HG03432 (cell line): ENCODE results near the gene CTNNB1.
A peak's percentile ranks its signal among the peaks of the same experiment; 100 is the strongest.

Experiments
- ATAC-seq: cut with Tn5 transposase; IDR thresholded peaks from one replicate; pipeline ENCODE4 v1.9.1; 2021; ENCODE audit warnings: mild to moderate bottlenecking, moderate library complexity; ENCODE audit not compliant: unreplicated experiment

Gene CTNNB1

DNA sequence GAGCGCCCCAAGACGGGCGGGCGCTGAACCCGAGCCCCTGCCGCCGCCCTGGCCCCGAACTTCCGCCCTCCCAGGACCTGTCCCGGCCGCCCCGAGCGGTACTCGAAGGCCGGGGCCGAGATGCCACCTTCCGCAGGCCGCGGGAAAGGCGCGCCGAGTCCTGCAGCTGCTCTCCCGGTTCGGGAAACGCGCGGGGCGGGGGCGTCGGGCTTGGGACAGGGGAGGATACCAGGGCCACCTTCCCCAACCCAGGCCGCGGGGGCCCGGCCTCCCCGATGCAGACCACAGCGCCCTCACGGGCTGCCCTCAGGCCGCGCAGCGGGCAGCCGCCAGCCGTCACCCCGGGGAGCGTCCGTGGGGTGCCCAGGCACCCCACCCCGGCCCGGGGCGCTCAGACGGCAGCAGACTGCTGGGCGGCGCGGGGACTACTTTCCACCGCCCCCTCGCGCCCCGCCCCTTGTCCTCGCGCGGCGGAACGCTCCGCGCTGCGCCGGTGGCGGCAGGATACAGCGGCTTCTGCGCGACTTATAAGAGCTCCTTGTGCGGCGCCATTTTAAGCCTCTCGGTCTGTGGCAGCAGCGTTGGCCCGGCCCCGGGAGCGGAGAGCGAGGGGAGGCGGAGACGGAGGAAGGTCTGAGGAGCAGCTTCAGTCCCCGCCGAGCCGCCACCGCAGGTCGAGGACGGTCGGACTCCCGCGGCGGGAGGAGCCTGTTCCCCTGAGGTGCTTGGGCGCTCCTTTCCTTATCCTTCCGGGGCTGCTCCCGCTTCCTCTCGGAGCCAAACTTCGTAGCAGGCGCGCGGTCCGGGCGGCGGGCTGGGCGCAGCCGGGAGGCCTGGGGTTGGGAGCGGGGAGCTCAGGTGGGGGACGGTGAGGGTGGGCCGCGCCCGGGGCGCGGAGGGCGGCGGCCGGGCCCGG is at the start of gene CTNNB1:
CTNNB1 (plus strand) TSS at position 556 of the 916 bp plus-strand sequence. CDS start 24,564 bp downstream, outside the sequence.
- ATAC-seq, result peak; percentile 79

DNA sequence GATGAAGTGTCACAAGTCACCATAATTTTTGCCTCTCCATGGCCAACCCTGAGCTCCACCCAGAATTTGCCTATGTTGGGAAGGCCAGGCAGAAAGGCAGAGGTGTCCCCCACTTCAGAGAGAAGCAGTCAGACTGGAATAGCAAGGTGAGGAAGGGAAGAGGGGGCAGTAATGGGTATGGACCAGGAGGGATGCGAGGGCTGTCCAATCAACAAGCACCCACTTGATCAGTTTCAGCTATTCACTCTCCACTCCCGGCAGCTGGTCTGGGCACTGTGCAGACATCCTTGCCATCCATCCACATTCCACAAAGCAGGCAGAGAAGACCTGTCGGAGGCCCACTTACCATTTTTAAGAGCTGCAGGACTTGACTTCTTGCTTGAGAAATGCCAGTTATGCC is 43.5 kb upstream of the CTNNB1 start:
- no peak for ATAC-seq

DNA sequence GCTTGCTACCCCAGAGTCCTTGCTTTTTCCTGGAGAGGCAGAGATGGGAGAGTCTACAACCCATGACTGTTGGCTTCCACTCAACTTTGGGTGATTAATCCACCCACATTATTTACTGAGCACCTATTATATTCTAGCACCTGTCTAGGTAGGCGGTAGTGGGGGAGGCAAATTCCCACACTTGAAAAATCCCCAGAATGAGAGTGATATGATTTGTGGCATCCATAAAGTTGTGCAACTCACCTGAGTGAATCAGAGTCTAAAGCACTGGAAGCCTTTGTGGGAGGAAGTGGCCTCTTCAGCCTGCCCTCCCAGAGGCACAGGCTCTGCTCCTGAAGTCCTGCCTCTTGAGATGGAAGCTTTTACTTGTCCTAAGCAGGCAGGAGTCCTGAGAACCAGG is 40.4 kb upstream of the CTNNB1 start:
- ATAC-seq, result no peak

DNA sequence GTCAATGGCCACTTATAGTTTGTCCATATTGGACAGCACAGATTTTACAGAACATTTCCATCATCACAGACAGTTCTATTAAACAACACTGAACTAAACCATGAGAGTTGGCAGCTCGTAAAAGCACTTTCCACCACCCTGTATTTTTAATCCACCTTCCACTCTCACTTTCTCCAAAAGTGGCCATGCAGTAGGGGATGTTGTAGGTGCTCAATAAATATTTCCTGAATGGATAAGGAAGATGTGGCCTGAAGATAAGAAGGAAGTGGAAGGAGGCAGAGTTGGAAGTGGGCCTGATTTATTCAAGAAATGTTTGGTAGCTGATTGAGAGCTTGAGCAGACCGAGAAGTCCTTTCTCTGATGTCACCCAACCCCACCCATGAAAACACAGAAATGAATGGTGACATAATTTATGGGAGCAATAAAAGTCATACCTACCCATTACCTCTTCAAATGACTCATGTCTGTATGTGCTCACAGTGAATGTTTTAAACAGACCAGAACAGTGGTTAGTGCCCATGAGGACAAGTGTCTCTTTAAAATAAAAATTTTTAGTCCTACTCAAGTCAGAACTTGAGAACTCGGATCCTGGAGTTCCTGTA is 39.6 kb upstream of the CTNNB1 start:
- no peak for ATAC-seq

DNA sequence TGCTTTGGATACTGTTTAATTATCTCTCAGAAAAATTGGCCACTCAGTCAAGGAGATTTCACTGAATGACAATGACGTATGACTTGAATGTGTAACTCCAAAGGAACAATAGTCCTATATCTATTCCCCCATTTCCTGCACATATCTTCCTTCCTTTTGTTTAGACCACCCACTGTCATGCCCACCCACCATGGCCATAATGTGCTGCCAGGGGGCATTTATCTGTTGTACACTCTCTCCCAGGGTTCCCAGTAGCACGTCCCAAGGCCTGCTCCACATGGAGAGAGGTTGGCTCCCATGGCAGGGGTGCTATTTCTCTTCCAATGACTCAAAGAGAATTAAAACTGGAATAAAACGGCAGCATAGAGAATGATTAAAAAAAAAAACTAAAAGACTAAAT is 36.8 kb upstream of the CTNNB1 start:
- no peak for ATAC-seq

DNA sequence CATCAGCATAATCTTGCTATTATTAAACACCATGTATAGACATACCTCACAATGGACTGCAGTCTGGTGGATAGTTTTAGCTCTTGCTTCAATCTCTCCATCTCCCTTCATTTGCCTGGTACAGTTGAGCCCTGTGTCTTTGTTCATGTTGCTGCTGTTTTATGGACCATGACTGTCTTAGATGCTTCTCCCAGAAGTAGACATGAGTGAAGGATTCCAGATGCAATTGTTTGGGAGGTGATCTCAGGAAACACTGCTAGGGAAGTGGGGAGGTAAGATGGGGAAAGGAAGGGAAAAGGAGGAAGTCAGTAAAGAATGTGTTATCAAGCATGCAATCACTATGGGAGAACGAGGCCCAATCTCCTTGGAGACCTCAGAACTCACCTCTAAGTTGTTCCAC is 36.3 kb upstream of the CTNNB1 start:
- ATAC-seq, result no peak

DNA sequence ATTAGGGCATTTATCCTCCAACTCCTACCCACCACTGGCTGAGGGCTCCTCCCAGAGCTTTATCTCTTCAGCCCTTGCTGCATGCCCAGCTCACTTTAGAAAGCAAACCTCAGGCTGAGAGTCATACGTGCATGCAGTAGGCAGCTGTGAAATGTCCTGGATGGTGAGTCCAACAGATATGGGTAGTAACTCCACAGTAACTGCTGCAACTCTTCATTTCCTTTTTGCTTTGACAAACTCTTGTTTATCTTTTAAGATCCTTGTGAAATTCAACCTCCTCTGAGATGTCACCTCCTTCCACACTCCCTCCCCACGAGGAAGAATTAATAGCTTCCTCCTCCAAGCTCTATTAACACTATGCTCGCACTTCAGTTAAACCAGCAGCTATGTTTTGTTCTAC is 35.9 kb upstream of the CTNNB1 start:
- no peak for ATAC-seq

DNA sequence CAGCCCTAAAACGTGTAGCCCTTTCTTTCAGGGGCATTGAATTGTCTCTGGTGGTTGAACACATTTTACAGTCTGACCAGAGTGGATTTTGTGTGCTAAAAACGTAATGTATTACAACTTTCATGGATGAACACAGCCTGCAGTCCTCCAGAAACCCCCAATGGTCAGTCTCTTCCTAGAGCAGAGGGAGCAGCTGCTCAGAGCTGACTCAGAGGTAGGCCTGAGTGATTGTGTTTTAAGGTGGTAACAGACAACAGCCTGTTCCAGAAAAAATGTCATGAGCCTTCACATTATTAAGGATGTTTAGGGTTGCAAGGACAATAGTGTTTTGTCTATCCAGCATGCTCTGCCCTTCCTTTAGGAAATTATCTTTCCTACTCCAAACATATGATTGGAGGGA is 34.5 kb upstream of the CTNNB1 start:
- no peak for ATAC-seq

DNA sequence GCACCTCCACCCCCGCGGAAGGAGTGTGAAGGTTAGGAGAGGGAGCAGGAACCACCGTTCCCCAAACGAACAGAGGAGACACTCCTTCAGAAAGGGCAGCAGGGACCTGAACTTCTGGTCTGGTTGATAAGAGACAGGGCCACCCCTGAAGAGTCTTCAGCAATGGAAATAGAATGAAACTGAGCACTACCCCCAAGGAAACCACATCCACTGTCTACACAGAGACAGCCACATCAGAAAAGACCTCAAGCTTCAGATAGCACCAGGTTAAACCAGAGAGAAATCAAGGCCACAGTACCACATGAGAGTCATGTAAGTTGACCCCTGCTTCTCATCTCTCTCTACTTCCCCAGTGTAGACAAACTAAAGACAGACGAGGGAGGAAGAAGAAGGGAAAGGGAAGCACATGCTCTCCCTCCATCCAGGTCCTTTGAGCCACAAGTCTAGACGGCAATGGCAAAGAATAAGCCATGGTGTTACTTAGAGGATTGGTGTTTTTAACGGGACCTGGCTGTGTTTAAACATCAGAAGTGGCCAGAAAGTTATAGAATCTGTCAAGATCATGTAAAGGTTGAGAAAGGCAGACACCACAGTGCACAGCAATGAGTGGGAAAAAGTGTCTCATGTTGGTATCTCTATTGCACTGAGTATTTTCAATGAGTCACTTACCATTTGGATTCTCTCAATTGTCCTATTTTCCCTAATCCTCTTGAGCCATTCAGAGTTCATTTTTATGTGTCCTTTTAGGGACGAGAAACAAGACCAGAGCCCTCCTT is 31.4 kb upstream of the CTNNB1 start:
- ATAC-seq, result no peak

DNA sequence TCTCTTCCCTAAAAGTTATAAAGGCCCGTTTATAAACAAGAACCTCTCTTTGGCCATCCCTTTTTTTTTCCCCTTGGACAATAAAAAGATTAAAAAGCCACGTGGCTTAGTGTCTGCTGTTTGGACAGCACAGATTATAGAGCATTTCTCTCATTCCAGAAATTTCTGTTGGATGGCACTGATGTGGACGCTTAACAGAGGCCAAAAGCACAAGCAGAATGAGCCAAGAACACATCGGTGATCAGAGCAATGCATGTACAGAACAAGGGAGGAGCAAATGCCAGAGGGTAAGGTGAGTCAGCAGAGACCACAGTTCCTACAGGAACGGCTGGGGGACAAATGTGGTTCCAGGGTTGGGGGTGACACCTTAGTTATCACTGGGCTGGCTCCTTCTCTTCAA is 30.3 kb upstream of the CTNNB1 start:
- no peak for ATAC-seq

DNA sequence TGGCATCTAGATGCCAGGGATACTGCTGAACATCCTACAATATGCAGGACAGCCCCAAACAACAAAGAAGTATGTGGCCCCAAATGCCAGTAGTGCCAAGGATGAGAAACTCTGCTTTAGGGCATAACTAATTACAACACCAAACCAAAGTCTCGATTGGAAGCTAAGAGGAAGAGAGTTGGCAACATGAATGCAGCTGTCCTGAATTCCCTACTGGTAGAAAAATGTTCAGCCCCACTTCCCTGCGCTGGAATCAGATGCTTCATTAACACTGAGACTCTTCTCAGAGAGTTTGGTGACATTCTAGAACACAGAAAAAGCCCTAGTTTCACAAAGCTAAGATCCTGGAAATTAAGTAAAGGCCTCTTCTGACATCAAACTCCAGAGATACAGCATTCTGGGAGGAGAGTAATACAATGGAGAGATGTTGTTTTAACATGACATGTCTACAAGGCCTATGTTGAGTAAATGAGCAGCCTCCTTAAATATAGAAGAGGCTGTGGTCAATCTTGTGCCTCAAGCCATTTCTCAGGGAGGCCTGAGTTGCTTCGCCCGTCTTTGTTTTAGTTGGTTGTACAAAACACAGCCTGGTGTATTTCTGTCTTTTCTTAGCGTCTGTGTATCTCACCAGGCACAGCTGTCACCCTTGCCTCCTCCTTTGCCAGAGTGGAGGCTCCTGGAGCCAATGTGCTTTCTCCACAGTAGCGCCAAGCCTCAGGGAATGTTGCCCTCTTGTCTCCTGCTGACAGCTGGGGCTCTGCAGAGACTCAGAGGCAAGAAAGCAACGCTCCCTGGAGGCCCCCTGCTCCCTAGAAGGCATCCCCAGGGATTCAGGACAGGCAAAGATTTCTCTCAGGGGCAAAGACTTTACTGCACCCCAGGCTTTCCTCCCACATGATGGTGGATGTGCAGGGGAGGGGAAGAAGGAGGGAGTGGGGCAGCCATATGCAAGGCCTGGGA is 25.1 kb upstream of the CTNNB1 start:
- ATAC-seq, result no peak

DNA sequence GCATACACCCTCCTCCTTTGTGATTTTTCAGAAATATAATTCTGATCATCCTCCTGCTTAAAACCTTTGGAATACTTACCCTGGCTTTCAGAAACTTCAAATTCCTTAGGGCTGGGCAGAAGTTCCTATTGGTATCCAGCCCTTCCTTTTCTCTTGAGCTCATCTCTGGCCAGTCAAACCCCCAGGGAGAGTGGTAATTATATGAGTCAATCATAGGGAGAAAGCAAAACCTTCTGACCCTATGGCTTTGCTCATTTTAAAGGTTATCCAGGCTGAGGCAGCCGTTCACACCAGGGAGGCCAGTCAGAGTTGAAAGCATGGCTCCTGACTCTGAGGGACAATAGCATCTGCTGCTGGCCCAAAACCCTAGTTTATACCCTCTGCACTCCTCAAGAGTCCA is 23.9 kb upstream of the CTNNB1 start:
- no peak for ATAC-seq

DNA sequence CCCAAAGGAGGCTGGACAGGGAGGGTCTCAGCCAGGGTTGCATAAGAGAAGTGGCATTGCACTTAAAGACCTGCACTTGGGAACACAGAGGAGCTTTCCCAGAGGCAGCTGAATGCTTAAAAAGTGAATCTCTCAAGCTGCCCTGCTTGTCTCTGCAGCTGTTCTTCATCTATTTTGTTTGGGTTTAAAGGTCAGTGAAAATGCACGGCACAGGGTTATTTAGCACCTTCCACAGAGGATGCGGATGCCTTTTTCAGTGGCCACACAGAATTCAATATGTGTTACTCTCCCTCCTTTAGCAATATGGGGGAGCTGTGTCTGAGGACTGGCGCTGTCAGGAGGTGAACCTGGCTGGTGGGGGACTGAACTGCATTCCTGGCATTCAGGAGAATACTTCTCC is 22.7 kb upstream of the CTNNB1 start:
- no peak for ATAC-seq

DNA sequence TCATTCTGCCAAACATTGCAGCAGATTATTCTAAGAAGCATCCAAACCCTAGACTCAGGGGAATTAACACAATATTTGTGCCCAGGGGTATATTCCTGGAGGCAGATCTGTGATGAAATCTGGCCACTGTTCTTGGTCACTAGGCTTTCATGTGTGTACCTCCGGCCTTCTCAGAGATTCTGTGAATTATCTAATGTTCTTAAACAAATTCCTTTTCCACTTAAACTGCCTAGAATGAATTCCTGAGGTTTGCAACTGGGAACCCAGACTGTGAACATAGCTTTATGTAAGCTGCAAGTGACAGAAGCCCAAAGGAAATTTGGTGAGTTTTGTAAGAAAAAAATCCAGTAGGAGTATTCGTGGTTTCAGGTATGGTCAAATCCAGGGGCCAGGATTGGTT is 20.7 kb upstream of the CTNNB1 start:
- no peak for ATAC-seq

DNA sequence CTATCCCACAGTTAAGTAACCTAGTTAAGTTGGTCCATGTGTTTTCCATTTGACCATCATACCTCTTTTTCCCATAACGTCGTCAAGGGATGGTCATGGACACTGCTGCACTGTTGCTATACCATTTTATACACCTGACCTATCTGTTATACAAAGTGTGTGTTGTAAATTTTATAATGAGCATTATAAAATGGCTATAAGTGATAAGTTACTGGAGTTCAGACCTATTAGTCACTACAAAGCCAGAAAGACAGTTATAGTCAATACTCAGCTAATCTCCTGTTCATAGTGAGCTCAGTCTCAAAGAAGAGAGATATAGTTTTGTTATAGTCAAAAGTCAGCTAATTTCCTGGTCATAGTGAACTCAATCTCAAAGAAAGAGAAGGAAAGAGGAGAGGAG is 18.9 kb upstream of the CTNNB1 start:
- no peak for ATAC-seq

DNA sequence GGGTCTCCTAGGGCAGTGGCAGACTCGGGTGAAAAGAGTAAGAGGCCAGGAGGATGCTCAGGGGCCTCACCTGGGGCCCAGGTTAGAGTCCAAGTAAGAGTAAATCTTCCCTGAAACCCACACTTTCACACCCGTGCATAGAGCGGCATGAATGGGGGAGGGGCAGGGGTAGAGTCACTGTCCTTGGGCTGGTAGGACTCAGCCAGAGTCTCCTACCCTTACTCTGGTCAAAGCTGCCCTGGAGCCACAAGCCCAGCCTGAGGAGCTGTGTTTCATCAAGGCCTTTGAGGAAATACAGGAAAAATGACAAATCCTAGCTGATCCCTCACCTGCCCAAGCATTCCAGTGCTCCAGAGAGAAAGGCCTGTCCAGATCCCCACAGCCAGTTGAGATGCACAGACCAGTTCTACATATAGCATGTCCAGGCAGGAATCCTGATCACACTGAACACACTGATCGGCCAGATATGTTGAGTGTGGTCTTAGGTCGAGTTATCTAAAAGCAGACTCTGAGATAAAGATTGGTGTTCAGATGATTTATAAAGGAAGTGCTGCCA is 16.7 kb upstream of the CTNNB1 start:
- no peak for ATAC-seq

DNA sequence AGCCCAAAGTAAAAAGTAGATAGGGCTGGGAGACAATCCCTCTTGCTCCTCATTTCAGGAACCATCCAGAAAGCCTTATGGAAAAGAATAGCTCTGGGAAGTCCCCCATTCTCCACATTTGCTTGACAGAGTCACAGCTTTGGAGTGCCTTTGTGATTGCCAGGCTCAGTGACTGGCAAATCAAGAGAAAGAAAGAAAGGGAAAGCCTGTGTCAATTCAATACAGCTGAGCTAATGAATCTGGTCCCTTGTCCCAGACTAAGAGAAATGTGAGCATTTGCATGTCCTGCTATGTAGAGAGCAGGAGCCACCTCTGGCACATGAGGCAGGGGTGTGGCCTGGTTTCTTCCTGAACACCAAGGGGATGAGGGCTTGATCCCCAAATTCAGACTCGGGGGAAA is 14.9 kb upstream of the CTNNB1 start:
- no peak for ATAC-seq

DNA sequence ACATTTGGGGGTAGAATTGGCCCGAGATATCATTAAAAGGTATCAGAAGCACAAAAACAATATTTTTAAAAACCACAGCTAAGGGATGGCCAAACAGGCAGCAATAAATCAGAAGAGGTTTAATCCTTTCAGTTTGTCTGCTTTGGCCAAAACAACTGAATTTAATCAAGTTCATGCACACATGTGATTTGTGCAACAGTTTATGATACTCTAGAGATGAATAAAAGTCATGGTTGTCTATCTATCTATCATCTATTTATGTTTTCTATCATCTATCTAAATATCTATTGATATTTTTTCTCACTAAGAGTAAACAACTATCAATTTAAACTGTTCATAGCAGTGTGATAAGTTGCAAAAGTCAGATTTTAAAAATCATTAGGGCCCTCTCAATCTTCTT is 13.0 kb upstream of the CTNNB1 start:
- ATAC-seq, result no peak

DNA sequence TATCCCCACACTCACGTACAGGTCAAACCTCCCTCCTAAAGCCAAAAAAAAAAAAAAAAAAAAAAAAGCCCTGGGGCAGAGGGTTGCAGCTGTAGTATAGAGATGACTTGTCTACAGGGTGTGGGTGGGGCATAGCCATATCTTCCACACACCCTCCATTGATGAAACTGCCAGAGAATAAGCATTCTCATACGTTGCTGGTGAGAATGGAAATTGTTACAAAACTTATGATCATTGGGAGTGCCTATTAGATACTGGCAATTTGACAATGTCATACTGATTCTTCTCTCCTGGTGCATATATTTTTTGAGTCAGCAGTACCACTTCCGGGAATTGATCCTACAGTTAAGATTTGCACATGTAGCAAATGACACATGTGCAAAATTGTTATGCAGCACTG is 11.0 kb upstream of the CTNNB1 start:
- no peak for ATAC-seq
